AG04449 (cell line): Measurements from ENCODE around the gene RIC8A.

ENCODE experiments used
- CTCF ChIA-PET: fragments of 350-600 bp; formaldehyde crosslinking; extraction: SDS; loops from one replicate; lab custom pipeline; 2021; ENCODE audit warnings: antibody characterized with exemption; lab: Yijun Ruan, JAX
- POLR2A ChIA-PET: fragments of 400-600, 350-600 bp; formaldehyde crosslinking; extraction: SDS; loops from one replicate; lab custom pipeline; 2020; ENCODE audit warnings: antibody characterized with exemption, inconsistent platforms; lab: Yijun Ruan, JAX
- DNase-seq: peaks from one replicate; pipeline ENCODE4 v3.0.0-alpha.2; 2010; ENCODE audit warnings: low read depth, low spot score
- H3K4me3 ChIP-seq: 2 replicates; pipeline ENCODE4 v1.5.1; 2011; ENCODE audit warnings: low read depth, mild to moderate bottlenecking, control low read depth, low read length
- TF ChIP-seq, protein P1 (sequence below): IDR thresholded peaks from one replicate; pipeline ENCODE4 v1.5.1; 2011; ENCODE audit warnings: mild to moderate bottlenecking, moderate library complexity, low read length, control low read depth, inconsistent platforms; ENCODE audit not compliant: insufficient read depth; ENCODE audit errors: missing control alignments

RIC8A gene

DNA sequence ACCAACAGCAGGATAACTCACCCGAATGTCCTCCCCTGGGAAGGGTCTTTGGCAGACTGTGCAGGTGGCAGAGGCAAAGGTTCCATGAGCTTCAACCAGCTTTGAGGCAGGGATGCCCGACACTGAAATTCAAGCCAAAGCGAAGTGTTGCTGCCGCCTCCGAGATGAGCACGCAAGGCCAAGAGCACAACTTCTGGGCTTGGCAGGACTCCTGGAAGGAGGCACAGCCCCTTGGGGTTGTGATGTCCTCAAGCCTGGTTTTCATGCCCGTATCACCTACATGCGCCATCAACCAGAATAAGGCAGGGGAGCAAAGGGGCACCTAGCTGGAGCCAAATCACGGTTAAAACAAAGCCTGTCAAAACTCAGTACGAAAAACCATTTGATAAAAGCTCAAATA lies 22.9 kb downstream of the RIC8A start:
- TF ChIP-seq, protein P1, sequence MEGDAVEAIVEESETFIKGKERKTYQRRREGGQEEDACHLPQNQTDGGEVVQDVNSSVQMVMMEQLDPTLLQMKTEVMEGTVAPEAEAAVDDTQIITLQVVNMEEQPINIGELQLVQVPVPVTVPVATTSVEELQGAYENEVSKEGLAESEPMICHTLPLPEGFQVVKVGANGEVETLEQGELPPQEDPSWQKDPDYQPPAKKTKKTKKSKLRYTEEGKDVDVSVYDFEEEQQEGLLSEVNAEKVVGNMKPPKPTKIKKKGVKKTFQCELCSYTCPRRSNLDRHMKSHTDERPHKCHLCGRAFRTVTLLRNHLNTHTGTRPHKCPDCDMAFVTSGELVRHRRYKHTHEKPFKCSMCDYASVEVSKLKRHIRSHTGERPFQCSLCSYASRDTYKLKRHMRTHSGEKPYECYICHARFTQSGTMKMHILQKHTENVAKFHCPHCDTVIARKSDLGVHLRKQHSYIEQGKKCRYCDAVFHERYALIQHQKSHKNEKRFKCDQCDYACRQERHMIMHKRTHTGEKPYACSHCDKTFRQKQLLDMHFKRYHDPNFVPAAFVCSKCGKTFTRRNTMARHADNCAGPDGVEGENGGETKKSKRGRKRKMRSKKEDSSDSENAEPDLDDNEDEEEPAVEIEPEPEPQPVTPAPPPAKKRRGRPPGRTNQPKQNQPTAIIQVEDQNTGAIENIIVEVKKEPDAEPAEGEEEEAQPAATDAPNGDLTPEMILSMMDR: no peak
- ChIA-PET POLR2A (interaction anchor here (0.8 to 1.7 kb wide), 2 partner anchors 14 to 17 kb away, joined by 3 to 6 read pairs; no protein-coding TSS in a partner anchor), CTCF (interaction anchor here (0.9 to 4.8 kb wide), 5 partner anchors 9 to 218 kb away, joined by 3 to 24 read pairs (median 4); no protein-coding TSS in a partner anchor)
- DNase-seq: no peak
- H3K4me3 ChIP-seq: no peak overlapping the region

DNA sequence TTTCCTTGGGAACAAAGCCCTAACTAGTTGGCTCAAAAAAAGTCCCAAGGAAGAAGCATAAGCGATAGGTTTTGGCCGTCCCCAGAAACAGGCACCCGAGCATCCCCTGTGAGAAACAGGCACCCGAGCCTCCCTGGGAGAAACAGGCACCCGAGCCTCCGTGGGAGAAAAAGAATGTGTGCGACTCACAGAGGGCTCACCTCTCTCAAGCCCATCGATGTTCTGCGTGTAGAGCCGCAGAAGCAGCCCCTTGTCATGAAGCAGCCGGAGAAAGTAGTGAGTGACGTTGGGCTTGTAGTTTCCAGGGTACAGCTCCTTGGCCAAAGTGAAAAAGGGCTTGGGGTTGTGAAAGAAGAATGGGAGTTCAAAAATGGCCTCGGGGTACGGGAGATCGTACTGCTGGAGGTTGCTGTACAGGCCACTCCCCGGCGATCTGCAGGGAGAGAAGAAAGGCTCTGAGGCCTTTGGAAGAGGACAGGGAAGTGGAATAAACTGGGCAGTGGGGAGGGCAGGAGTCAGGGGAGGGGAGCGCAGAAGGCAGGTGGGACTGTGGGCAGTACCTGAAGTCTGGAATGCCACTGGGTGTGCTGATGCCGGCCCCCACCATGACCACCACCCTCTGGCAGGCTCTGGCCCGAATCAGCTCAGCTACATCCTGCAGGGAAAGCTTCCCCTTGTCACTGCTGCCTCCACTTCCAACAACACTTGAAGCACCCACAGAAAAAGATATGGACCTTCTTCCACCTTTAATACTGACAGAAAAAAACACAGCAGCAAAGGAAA lies 25.5 kb downstream of the RIC8A start:
- TF ChIP-seq, protein P1: no peak
- CTCF ChIA-PET: interaction anchor here (1.1 kb wide), 1 partner anchor 18 kb away, joined by 3 read pairs; no protein-coding TSS in a partner anchor
- POLR2A ChIA-PET: no interaction called here
- no peak overlapping the region for H3K4me3 ChIP-seq
- DNase-seq: no peak

DNA sequence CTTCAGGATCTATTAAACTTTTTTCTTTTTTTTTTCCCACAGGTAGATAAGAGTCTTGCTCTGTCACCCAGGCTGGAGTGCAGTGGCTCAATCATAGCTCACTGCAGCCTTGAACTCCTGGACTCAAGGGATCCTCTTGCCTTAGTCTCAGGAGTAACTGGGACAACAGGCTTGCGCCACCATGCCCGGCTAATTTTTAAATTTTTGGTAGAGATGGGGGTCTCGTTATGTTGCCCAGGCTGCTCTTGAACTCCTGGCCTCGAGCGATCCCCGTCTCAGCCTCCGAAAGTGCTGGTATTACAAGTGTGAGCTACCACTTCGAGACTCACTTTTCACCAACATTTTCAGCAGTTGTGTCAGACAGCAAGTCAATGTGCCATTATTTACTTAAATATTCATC lies 27.7 kb downstream of the RIC8A start:
- POLR2A ChIA-PET: interaction anchor here (0.7 to 1.1 kb wide), 2 partner anchors 23 to 28 kb away, joined by 4 read pairs; partner anchors contain the start of genes BET1L and RIC8A
- CTCF ChIA-PET: interaction anchor here (0.7 to 1.6 kb wide), 2 partner anchors 21 to 26 kb away, joined by 3 to 7 read pairs; no protein-coding TSS in a partner anchor
- H3K4me3 ChIP-seq: peak overlapping the region; percentile 61
- DNase-seq: no peak
- TF ChIP-seq, protein P1: no peak

GRCh38 chr11:235609-235996 lies 28.1 kb downstream of the RIC8A start:
- POLR2A ChIA-PET: interaction anchor here (1.1 kb wide), 1 partner anchor 28 kb away, joined by 4 read pairs; the partner anchor contains the start of genes BET1L and RIC8A
- peak overlapping the region; percentile 61 for H3K4me3 ChIP-seq
- CTCF ChIA-PET: no interaction called here
- DNase-seq: no peak
- TF ChIP-seq, protein P1: no peak

- ChIA-PET CTCF (interaction anchor here (2.3 to 6.6 kb wide), 2 partner anchors 14 to 212 kb away, joined by 12 to 79 read pairs; no protein-coding TSS in a partner anchor), POLR2A (interaction anchor here (0.6 to 1.1 kb wide), 4 partner anchors 20 to 175 kb away, joined by 3 to 5 read pairs (median 4); partner anchors contain the start of genes BET1L and RIC8A)
- DNase-seq: no peak
- H3K4me3 ChIP-seq: peak within 1 kb of the TSS; percentile 91
- TF ChIP-seq, protein P1: no peak
Measured at GRCh38 chr11:235997-236773, 28.7 kb downstream of the RIC8A start, which contains the start of gene SIRT3. Gene SIRT3, minus strand, starts transcription at chr11:236342. Its CDS starts 14 bp downstream, at chr11:236328.
